ENCODE measurements around the gene NPEPL1.
"Not testable (repeated sequence)": the region's sequence is repeated elsewhere in the genome, so short reads cannot be mapped to it uniquely, and the experiment has no call there.

The NPEPL1 gene

DNA sequence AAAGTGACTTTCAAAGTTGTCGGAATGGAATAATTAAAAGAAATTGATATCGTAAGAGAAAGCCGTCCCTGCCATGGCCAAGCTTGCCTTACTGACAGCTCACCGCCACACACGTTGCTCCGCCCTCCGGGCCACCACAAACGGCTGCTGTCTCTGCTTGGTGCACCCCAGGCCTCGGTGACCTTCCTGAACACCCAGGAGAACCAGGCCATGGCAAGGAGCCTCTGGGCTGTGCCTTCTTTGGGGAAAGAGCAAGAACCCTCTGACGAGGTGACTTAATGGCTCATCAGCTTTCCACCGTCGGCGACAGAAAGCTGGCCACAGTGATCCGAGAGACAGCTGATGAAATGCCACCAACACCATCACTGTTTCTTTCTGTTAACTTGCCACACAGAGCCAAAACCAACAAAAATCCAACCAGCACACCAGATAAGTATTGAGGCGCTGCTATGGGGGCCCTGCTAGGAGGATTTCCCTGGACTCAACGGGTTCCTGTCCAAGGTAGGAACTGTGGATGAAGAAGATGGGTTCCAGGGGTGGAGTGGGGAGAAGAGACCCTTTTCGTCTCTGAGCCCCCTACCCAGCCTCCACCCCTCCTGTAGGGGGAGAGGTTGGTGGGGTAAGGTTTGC, 61.4 kb downstream of the NPEPL1 start:
- no peak for TF ChIP-seq CTCF (IDR thresholded peaks at IDR 0.05; ENCODE audit: control insufficient read depth, extremely low read depth, insufficient read depth)
- H3K4me3 ChIP-seq (ENCODE audit: low read depth, low read length) = no peak overlapping the region
- DNase-seq (ENCODE audit: low read depth) = no peak

GRCh38 chr20:58754584-58754983, 62.0 kb downstream of the NPEPL1 start:
- H3K4me3 ChIP-seq (ENCODE audit: low read depth, low read length) = no peak overlapping the region
- no peak for DNase-seq (ENCODE audit: low read depth)
- TF ChIP-seq CTCF (IDR thresholded peaks at IDR 0.05; ENCODE audit: control insufficient read depth, extremely low read depth, insufficient read depth) = no peak

DNA sequence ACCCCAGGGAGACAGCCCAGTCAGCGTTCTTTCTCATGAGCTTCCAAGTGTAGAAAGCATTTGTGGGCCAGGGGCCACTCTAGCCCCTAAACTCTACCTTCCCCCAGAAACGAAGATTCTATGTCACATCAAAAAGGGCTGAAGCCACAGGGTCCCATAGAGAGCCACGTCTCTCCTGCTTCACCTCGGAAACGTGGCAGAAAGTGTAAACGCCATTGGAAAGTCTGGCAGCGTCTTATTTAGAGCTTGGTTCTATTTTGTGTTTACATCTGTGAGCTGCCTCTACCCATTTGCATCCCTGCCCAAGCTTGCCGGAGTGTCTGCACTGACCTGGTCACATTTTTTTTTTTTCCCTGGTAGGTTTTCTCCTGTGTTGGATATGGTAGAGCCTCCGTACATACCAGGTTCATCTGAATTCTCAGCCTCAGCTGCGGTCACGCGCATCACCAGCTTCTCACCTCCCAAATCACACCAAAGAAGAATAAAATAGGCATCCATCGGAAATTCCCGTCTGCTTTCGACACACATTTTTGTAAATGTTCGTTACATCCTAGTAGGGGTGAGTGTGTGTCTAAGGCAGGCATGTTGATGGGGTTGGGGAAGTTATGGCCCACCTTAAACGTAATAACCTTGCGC, 62.6 kb downstream of the NPEPL1 start:
- H3K4me3 ChIP-seq (ENCODE audit: low read depth, low read length) = no peak overlapping the region
- DNase-seq (ENCODE audit: low read depth) = no peak
- TF ChIP-seq CTCF (IDR thresholded peaks at IDR 0.05; ENCODE audit: control insufficient read depth, extremely low read depth, insufficient read depth) = no peak

DNA sequence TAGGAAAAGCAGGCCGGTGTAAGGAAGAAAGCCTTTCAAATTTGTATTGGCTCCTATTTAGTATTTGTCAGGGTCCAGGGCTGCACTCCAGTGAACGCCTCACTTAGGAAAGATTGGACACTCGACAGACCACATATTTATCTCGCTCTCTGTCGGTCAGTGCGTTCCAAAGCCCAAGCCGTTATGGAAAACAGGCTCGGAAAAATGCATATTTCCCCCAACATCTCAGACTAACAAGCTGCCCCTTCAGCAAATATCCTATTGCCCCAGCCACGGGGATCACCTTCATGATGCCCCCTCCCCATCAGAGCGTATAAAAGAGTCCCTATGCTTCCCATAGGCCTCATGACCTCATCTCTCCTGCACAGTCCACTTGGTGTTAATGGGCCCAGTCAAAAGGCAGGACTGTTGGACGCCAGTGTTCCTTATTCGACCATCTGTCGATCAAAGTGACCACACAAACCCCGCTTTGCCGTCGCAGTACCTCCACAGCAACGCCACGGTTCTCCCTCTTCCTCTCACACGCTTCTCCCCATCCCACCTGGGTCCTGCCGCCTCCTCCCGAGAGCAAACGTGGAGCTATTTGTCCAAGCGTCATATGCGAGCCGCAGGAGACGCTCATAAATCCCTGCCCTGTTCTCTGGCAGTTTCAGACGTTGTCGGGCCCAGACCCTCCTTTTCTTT, 63.3 kb downstream of the NPEPL1 start:
- DNase-seq (ENCODE audit: low read depth) = no peak
- no peak for TF ChIP-seq CTCF (IDR thresholded peaks at IDR 0.05; ENCODE audit: control insufficient read depth, extremely low read depth, insufficient read depth)
- H3K4me3 ChIP-seq (ENCODE audit: low read depth, low read length) = no peak overlapping the region

- H3K4me3 ChIP-seq (ENCODE audit: low read depth, low read length) = no peak overlapping the region
- DNase-seq (ENCODE audit: low read depth) = no peak
- TF ChIP-seq CTCF (IDR thresholded peaks at IDR 0.05; ENCODE audit: control insufficient read depth, extremely low read depth, insufficient read depth) = no peak
Measured at GRCh38 chr20:58756450-58756775, 63.8 kb downstream of the NPEPL1 start.

- not testable (repeated sequence) for H3K4me3 ChIP-seq (ENCODE audit: low read depth, low read length); DNase-seq (ENCODE audit: low read depth)
Measured at GRCh38 chr20:58757647-58758046, 65.0 kb downstream of the NPEPL1 start.

DNA sequence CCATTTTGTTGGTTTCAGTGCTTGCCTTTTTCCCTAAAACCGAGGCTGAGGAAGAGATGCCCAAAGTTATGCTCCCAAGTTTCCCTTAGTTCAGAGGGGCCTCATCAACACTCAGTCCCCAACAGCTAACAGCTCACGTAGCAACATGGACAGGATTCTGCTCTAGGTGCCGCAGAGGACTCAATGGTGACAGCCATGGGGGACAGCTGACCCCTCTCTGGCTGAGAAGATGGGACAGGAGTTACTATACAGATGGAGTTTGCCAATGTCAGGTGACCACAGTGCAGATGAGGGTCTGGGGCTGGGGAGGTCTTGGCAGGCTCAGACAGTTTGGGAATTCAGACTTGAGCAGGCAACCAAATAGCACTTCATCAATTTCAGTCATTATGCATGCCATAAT, 67.3 kb downstream of the NPEPL1 start:
- DNase-seq (ENCODE audit: low read depth) = no peak
- H3K4me3 ChIP-seq (ENCODE audit: low read depth, low read length) = no peak overlapping the region
- no peak for TF ChIP-seq CTCF (IDR thresholded peaks at IDR 0.05; ENCODE audit: control insufficient read depth, extremely low read depth, insufficient read depth)
